IMR-90 (cell line): ENCODE measurements around the gene PEAK1. TPM values are rescaled to one million over a fixed set of nuclear protein-coding genes. Genes with fewer than 3 reads are reported as not detected.

Experiments used
- ATAC-seq: fragments of 200-7000 bp; cut with Tn5 transposase; 2 replicates; pipeline ENCODE4 v1.9.1; 2020; ENCODE audit warnings: low read depth, mild to moderate bottlenecking, moderate library complexity
- BruUV-seq: library from RNA; stranded (reverse); fragments of 400-500 nt; replicated peaks from 2 replicates; lab custom pipeline; 2021; lab: Mats Ljungman, UMichigan
- CTCF ChIA-PET: fragments of 300-600 bp; formaldehyde crosslinking; extraction: SDS; loops from one replicate; lab custom pipeline; 2021; ENCODE audit warnings: antibody characterized with exemption; lab: Yijun Ruan, JAX
- POLR2A ChIA-PET: fragments of 300-600 bp; sonication (Branson Sonifier 250); formaldehyde crosslinking; loops from one replicate; lab custom pipeline; 2022; ENCODE audit warnings: antibody characterized with exemption; ENCODE audit not compliant: unreplicated experiment; lab: Charles Lee
- DNase-seq: peaks from one replicate; pipeline ENCODE4 v3.0.0; 2013
- H2AFZ ChIP-seq: replicated peaks from 2 replicates; pipeline ENCODE3; 2013; ENCODE audit warnings: low read length, mild to moderate bottlenecking; ENCODE audit not compliant: poor library complexity
- H2AK5ac ChIP-seq: 2 replicates; pipeline ENCODE4 v1.6.1; 2013; ENCODE audit warnings: low read depth, low read length, inconsistent platforms
- H2AK9ac ChIP-seq: replicated peaks from 2 replicates; pipeline ENCODE3; 2013; ENCODE audit warnings: mild to moderate bottlenecking, low read depth, low read length, moderate library complexity; ENCODE audit not compliant: poor library complexity
- H2BK120ac ChIP-seq: 2 replicates; pipeline ENCODE4 v1.6.1; 2013; ENCODE audit warnings: low read depth, low read length, inconsistent platforms
- H2BK15ac ChIP-seq: 3 replicates; pipeline ENCODE4 v1.6.1; 2013; ENCODE audit warnings: low read depth, low read length, inconsistent platforms
- H2BK20ac ChIP-seq: 2 replicates; pipeline ENCODE4 v1.6.1; 2013; ENCODE audit warnings: low read depth, mild to moderate bottlenecking, inconsistent platforms, low read length, moderate library complexity
- H2BK5ac ChIP-seq: 2 replicates; pipeline ENCODE4 v1.6.1; 2013; ENCODE audit warnings: mild to moderate bottlenecking, low read depth, low read length, inconsistent platforms; ENCODE audit not compliant: poor library complexity, severe bottlenecking
- H3K14ac ChIP-seq: replicated peaks from 2 replicates; pipeline ENCODE4 v1.6.1; 2013; ENCODE audit warnings: low read depth, low read length, inconsistent platforms
- H3K18ac ChIP-seq: 2 replicates; pipeline ENCODE4 v1.6.1; 2013; ENCODE audit warnings: low read depth, low read length, control low read depth
- H3K23ac ChIP-seq: 2 replicates; pipeline ENCODE4 v1.6.1; 2013; ENCODE audit warnings: low read depth, low read length, inconsistent platforms
- H3K27ac ChIP-seq: 2 replicates; pipeline ENCODE4 v1.5.1; 2013; ENCODE audit warnings: mild to moderate bottlenecking, control low read depth, low read length; ENCODE audit not compliant: insufficient read depth
- H3K27me3 ChIP-seq: 2 replicates; pipeline ENCODE4 v1.6.1; 2013; ENCODE audit warnings: low read length; ENCODE audit not compliant: control insufficient read depth, insufficient read depth
- H3K36me3 ChIP-seq: 2 replicates; pipeline ENCODE4 v1.6.1; 2013; ENCODE audit warnings: low read length, mixed read lengths; ENCODE audit not compliant: control insufficient read depth, insufficient read depth
- H3K4ac ChIP-seq: 2 replicates; pipeline ENCODE4 v1.6.1; 2013; ENCODE audit warnings: low read depth, low read length, inconsistent platforms
- H3K4me1 ChIP-seq: 2 replicates; pipeline ENCODE4 v1.6.1; 2013; ENCODE audit warnings: low read length, mixed read lengths; ENCODE audit not compliant: control insufficient read depth, insufficient read depth
- H3K4me2 ChIP-seq: 2 replicates; pipeline ENCODE4 v1.6.1; 2013; ENCODE audit warnings: low read depth, mild to moderate bottlenecking, control low read depth, low read length, moderate library complexity
- H3K4me3 ChIP-seq: 2 replicates; pipeline ENCODE4 v1.5.1; 2013; ENCODE audit warnings: low read depth, mild to moderate bottlenecking, control low read depth, low read length, moderate library complexity; ENCODE audit not compliant: insufficient read depth
- H3K56ac ChIP-seq: 2 replicates; pipeline ENCODE4 v1.6.1; 2013; ENCODE audit warnings: low read length, inconsistent platforms; ENCODE audit not compliant: insufficient read depth; ENCODE audit errors: extremely low read depth
- H3K79me1 ChIP-seq, 2 experiments: 2 replicates each; pipeline ENCODE4 v1.6.1; 2013; ENCODE audit warnings: low read length in 2 of 2, inconsistent platforms in 1 of 2, low read depth in 1 of 2
- H3K9ac ChIP-seq: 2 replicates; pipeline ENCODE4 v1.6.1; 2013; ENCODE audit warnings: low read depth, low read length, control low read depth
- H3K9me1 ChIP-seq: 2 replicates; pipeline ENCODE4 v1.6.1; 2013; ENCODE audit warnings: low read length, inconsistent platforms; ENCODE audit not compliant: insufficient read depth
- H3K9me3 ChIP-seq: 2 replicates; pipeline ENCODE4 v1.6.1; 2013; ENCODE audit warnings: low read length; ENCODE audit not compliant: control insufficient read depth, insufficient read depth
- H4K20me1 ChIP-seq: 2 replicates; pipeline ENCODE4 v1.6.1; 2013; ENCODE audit warnings: low read length, inconsistent platforms; ENCODE audit not compliant: insufficient read depth
- H4K5ac ChIP-seq: 2 replicates; pipeline ENCODE4 v1.6.1; 2013; ENCODE audit warnings: mild to moderate bottlenecking, low read depth, low read length, control low read depth
- H4K8ac ChIP-seq, 2 experiments: 2 replicates each; pipeline ENCODE4 v1.6.1; 2013; ENCODE audit warnings: low read depth in 2 of 2, low read length in 2 of 2, control low read depth in 1 of 2, inconsistent platforms in 1 of 2
- H4K91ac ChIP-seq: 2 replicates; pipeline ENCODE4 v1.6.1; 2013; ENCODE audit warnings: low read depth, low read length, inconsistent platforms; ENCODE audit not compliant: insufficient read depth
- CHD1 ChIP-seq: IDR thresholded peaks from 2 replicates; pipeline ENCODE4 v1.6.1; 2012; ENCODE audit warnings: low read depth, low read length, improper control_type of control experiment
- FOS ChIP-seq: fragments of 150-350 bp; IDR thresholded peaks from 2 replicates; pipeline ENCODE4 v1.6.1; 2016; ENCODE audit warnings: low read depth, low read length
- NFE2L2 ChIP-seq: fragments of 150-350 bp; IDR thresholded peaks from 2 replicates; pipeline ENCODE4 v1.6.1; 2016; ENCODE audit warnings: low read depth, mild to moderate bottlenecking, low read length
- POLR2A ChIP-seq: IDR thresholded peaks from 2 replicates; pipeline ENCODE4 v1.6.1; 2012; ENCODE audit warnings: mild to moderate bottlenecking, low read depth, low read length
- WGBS, 2 experiments: methylation state at CpG; one replicate each; pipeline versions ENCODE4 v1.1.5 to v1.1.7; 2013; ENCODE audit warnings: missing lambda C conversion rate in 2 of 2; ENCODE audit not compliant: insufficient read length in 1 of 2; ENCODE audit errors: extremely low coverage in 2 of 2; 5-methylcytosine and 5-hydroxymethylcytosine counted together
- dilution Hi-C: fragments of 300-500 bp; cut with HindIII; formaldehyde crosslinking; loops from one replicate; pipeline ENCODE4 v1.14.3; 2018; ENCODE audit warnings: low sequenced_read_pairs; ENCODE audit not compliant: unreplicated experiment
- in situ Hi-C: fragments of 300-500 bp; cut with MboI; formaldehyde crosslinking; loops from 3 replicates; pipeline ENCODE4 v1.14.3; 2019; ENCODE audit warnings: low sequenced_read_pairs, inconsistent platforms, mixed read lengths
- intact Hi-C: fragments of 100-400 bp; cut with micrococcal nuclease; formaldehyde crosslinking; loops from 2 replicates; pipeline ENCODE4 v1.10.0; 2022
- polyA plus RNA-seq, 3 experiments: library from polyadenylated mRNA; depleted of rRNA; stranded (reverse); fragments of >200 nt; gene quantifications; 2 replicates each; pipeline ENCODE4 v1.2.3, GENCODE V29; 2012; ENCODE audit warnings: low replicate concordance in 1 of 3
- total RNA-seq: library from RNA; depleted of rRNA; stranded (reverse); fragments of >200 nt; gene quantifications from 2 replicates; pipeline ENCODE4 v1.2.3, GENCODE V29; 2012
- TF ChIP-seq, protein P1 (sequence below): fragments of 150-350 bp; IDR thresholded peaks from 2 replicates; pipeline ENCODE4 v1.6.1; 2016; ENCODE audit warnings: low read depth, mild to moderate bottlenecking, low read length, moderate library complexity, borderline replicate concordance
- TF ChIP-seq, protein P2 (sequence below): conservative IDR thresholded peaks from 2 replicates; pipeline ENCODE4 v1.5.1; 2012; ENCODE audit warnings: mild to moderate bottlenecking, low read depth, low read length, improper control_type of control experiment
- TF ChIP-seq, protein P3 (sequence below): fragments of 150-350 bp; IDR thresholded peaks from 2 replicates; pipeline ENCODE4 v1.6.1; 2017; ENCODE audit warnings: mild to moderate bottlenecking, antibody characterized with exemption, low read length, low read depth

Gene PEAK1
- total and polyA plus RNA-seq, 2 of the 4 experiments (the other 2 are of a cell fraction): 21.5 to 43.9 TPM

DNA sequence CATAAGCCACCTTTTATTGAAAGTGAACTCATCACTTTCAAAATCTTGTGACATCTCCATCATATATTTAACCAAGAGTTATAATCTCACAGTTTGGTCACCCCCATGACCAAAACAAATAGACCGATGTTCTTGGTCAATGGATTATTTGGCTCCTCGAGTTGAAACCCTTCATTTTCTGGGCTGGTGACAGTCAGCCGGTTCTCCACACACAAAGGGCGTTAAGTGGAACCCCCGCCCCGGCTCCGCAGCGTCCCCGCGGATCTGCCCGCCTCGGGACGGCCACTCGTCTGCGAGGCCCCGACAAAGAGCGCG, 349.8 kb downstream of the PEAK1 start:
- H3K18ac ChIP-seq: peak overlapping the region; percentile 30
- 0% methylated on average over 13 of the region's 18 CpGs; no CpG with 5 or more reads in 1 of the 2 experiments for WGBS, 2 experiments
- H3K4me2 ChIP-seq: peak overlapping the region; percentile 98

More for the DNA sequence above, 349.8 kb downstream of the PEAK1 start:
- Histone ChIP-seq H3K4me1 (peaks cover 7% of the 10 kb centered on the region; the same call in 1 of the 2 replicates), H4K5ac (no peak overlapping the region), H2AK5ac (peak overlapping the region; percentile 10; the same call in 1 of the 2 replicates), H3K4ac (no peak overlapping the region; the same call in 1 of the 2 replicates), H2AK9ac (peak overlapping the region; percentile 81), H3K4me3 (peak overlapping the region; percentile 80), H3K9me1 (peaks cover 6% of the 10 kb centered on the region), H4K20me1 (peaks cover 36% of the 10 kb centered on the region), H3K9ac (peak overlapping the region; percentile 95), H3K56ac (peak overlapping the region; percentile 77), H2BK20ac (no peak overlapping the region), H3K36me3 (0 out of 2 replicates have a peak, but pooled peaks cover 2% of the 10 kb centered on the region), H3K14ac (peak overlapping the region; percentile 75), H2BK5ac (peak overlapping the region; percentile 56), H2AFZ (peak overlapping the region; percentile 90), H4K8ac (peak overlapping the region in 1 of 2 experiments; percentile 78; a peak in 3 of 4 replicates), H3K9me3 (no peaks in the 10 kb centered on the region), H2BK15ac (no peak overlapping the region), H3K79me1 (peaks cover 15 to 44% of the 10 kb centered on the region in 2 experiments), H3K27me3 (peaks cover 5% of the 10 kb centered on the region; the same call in 1 of the 2 replicates), H3K23ac (peak overlapping the region; percentile 95), H4K91ac (0 out of 2 replicates have a peak overlapping the region, but pooled peaks have one; percentile 7), H3K27ac (peak overlapping the region; percentile 84), H2BK120ac (no peak overlapping the region)
- POLR2A ChIA-PET: no interaction called here
- dilution Hi-C loops: no loop called here
- intact Hi-C loops: no loop called here
- no TSS peak for BruUV-seq
- in situ Hi-C loops: no loop called here
- CTCF ChIA-PET: no interaction called here
- DNase-seq (no peak), ATAC-seq (no peak)
- TF ChIP-seq POLR2A (no peak), NFE2L2 (no peak), FOS (no peak), CHD1 (no peak)
- TF ChIP-seq, protein P1, sequence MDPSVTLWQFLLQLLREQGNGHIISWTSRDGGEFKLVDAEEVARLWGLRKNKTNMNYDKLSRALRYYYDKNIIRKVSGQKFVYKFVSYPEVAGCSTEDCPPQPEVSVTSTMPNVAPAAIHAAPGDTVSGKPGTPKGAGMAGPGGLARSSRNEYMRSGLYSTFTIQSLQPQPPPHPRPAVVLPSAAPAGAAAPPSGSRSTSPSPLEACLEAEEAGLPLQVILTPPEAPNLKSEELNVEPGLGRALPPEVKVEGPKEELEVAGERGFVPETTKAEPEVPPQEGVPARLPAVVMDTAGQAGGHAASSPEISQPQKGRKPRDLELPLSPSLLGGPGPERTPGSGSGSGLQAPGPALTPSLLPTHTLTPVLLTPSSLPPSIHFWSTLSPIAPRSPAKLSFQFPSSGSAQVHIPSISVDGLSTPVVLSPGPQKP: no peak
- TF ChIP-seq, protein P2, sequence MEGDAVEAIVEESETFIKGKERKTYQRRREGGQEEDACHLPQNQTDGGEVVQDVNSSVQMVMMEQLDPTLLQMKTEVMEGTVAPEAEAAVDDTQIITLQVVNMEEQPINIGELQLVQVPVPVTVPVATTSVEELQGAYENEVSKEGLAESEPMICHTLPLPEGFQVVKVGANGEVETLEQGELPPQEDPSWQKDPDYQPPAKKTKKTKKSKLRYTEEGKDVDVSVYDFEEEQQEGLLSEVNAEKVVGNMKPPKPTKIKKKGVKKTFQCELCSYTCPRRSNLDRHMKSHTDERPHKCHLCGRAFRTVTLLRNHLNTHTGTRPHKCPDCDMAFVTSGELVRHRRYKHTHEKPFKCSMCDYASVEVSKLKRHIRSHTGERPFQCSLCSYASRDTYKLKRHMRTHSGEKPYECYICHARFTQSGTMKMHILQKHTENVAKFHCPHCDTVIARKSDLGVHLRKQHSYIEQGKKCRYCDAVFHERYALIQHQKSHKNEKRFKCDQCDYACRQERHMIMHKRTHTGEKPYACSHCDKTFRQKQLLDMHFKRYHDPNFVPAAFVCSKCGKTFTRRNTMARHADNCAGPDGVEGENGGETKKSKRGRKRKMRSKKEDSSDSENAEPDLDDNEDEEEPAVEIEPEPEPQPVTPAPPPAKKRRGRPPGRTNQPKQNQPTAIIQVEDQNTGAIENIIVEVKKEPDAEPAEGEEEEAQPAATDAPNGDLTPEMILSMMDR: no peak
- TF ChIP-seq, protein P3, sequence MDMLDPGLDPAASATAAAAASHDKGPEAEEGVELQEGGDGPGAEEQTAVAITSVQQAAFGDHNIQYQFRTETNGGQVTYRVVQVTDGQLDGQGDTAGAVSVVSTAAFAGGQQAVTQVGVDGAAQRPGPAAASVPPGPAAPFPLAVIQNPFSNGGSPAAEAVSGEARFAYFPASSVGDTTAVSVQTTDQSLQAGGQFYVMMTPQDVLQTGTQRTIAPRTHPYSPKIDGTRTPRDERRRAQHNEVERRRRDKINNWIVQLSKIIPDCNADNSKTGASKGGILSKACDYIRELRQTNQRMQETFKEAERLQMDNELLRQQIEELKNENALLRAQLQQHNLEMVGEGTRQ: no peak
